Psoas muscle (tissue), 8 donors: ENCODE measurements around the gene RTL3. TPM values are rescaled to one million over a fixed set of nuclear protein-coding genes. Genes with fewer than 3 reads are reported as not detected.

Experiments used
- ATAC-seq, 4 donors: fragments of 200-7000 bp; cut with Tn5 transposase; one replicate each; pipeline ENCODE4 v1.9.1; 2020; ENCODE audit warnings: moderate library complexity in 3 of 4, mild to moderate bottlenecking in 2 of 4
- DNase-seq, 2 donors: peaks; one replicate each; pipeline ENCODE4 v3.0.0-alpha.2; 2020
- H3K27ac ChIP-seq: fragments of 200-600 bp; one replicate; pipeline ENCODE4 v1.8.0; 2022
- H3K27me3 ChIP-seq, 3 donors: fragments of 200-600 bp in 1 of 3; one replicate each; pipeline versions ENCODE4 v1.6.1 to v1.8.0; 2013 to 2022; ENCODE audit warnings: low read length in 2 of 3, mild to moderate bottlenecking in 2 of 3, moderate library complexity in 1 of 3; ENCODE audit not compliant: insufficient read depth in 3 of 3
- H3K36me3 ChIP-seq, 2 donors: fragments of 200-600 bp in 1 of 2; one replicate each; pipeline versions ENCODE4 v1.6.1 to v1.8.0; 2013 to 2022; ENCODE audit warnings: low read depth in 1 of 2, mild to moderate bottlenecking in 1 of 2, moderate library complexity in 1 of 2; ENCODE audit not compliant: insufficient read depth in 1 of 2
- H3K4me1 ChIP-seq: fragments of 200-600 bp; one replicate; pipeline ENCODE4 v1.8.0; 2022
- H3K4me3 ChIP-seq: fragments of 200-600 bp; one replicate; pipeline ENCODE4 v1.8.0; 2022; ENCODE audit warnings: mild to moderate bottlenecking
- H3K9me3 ChIP-seq: fragments of 200-600 bp; one replicate; pipeline ENCODE4 v1.8.0; 2022
- WGBS, 3 donors: extraction: QIAGEN DNeasy Blood & Tissue Kit; methylation state at CpG; one replicate each; pipeline versions ENCODE4 v1.1.6 to v1.1.7; 2013; 5-methylcytosine and 5-hydroxymethylcytosine counted together
- intact Hi-C, 2 donors: fragments of 100-400 bp; cut with DNase I; formaldehyde crosslinking; loops; one replicate each; pipeline versions ENCODE4 v1.11.0 to v1.14.2; 2022
- polyA plus RNA-seq, 3 donors: library from polyadenylated mRNA; stranded (reverse); fragments of 200-250 nt; gene quantifications; one replicate each; pipeline ENCODE4 v1.2.3, GENCODE V29; 2013
- total RNA-seq, 4 donors: library from RNA; stranded (reverse); fragmentation: NEBNext Ultra II Directional in 2 of 4; extraction: Animal tissue kit (Norgen Biotek cat#: 25700) in 2 of 4; gene quantifications; one replicate each; pipeline versions ENCODE4 v1.2.1 to v1.2.4, GENCODE V29; 2021 to 2023
- TF ChIP-seq, protein P1 (sequence below): fragments of 200-600 bp; IDR thresholded peaks from one replicate; pipeline ENCODE4 v1.8.0; 2022; ENCODE audit warnings: antibody characterized with exemption
- donor health status: healthy with polysubstance abuse.
- donor health status: DM: no; HTN: no; CAD: no; lungs with moderate emphysema.
- donor health status: Bipolar disorder and iron deficiency.
- donor health status: healthy.
- donor health status: DM: yes; HTN: yes; CAD: no.
- donor health status: DM: no; HTN: no; CAD: no.
- donor health status: DM: no; HTN: no; CAD: no.
- donor health status: DM: yes; HTN: yes; CAD: no.

RTL3 gene
- total and polyA plus RNA-seq, 7 donors = 0.04 to 0.34 (median 0.10) TPM; not detected in 4

- ATAC-seq (no peak), DNase-seq (no peak)
- H3K27me3 ChIP-seq = peaks cover 0 to 8% (median 0%) of the 10 kb centered on the region in 3 donors
- WGBS, 3 donors = 30 to 53% (median 36%) methylated on average over 3 of the region's 3 CpGs
- H3K9me3 ChIP-seq = no peaks in the 10 kb centered on the region
- H3K36me3 ChIP-seq = no peaks in the 10 kb centered on the region
- TF ChIP-seq, protein P1, sequence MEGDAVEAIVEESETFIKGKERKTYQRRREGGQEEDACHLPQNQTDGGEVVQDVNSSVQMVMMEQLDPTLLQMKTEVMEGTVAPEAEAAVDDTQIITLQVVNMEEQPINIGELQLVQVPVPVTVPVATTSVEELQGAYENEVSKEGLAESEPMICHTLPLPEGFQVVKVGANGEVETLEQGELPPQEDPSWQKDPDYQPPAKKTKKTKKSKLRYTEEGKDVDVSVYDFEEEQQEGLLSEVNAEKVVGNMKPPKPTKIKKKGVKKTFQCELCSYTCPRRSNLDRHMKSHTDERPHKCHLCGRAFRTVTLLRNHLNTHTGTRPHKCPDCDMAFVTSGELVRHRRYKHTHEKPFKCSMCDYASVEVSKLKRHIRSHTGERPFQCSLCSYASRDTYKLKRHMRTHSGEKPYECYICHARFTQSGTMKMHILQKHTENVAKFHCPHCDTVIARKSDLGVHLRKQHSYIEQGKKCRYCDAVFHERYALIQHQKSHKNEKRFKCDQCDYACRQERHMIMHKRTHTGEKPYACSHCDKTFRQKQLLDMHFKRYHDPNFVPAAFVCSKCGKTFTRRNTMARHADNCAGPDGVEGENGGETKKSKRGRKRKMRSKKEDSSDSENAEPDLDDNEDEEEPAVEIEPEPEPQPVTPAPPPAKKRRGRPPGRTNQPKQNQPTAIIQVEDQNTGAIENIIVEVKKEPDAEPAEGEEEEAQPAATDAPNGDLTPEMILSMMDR = no peak
- H3K27ac ChIP-seq = no peak overlapping the region
- intact Hi-C loops = no loop called here
- no peaks in the 10 kb centered on the region for H3K4me1 ChIP-seq
- no peak overlapping the region for H3K4me3 ChIP-seq
Observed at GRCh38 chrX:78693536-78693935, 34.4 kb upstream of the RTL3 start.

DNA sequence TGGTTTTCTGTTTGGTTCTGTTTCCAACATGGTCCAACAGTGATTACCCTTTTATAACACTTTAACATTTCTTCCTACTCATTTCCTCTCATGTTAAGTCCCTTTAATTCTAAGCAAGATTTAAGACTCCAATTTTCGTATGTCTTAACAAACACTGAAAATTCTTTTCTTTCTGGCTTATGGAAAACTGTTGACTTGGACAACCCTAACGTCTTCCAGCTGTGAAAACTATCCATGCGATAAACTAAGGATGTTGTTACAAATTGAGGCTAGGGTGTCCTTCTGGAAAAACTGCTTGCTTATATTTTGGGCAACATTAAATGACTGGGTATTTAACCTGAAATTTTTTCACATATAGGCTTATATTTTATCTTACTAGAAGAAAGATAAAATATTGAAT lies 33.9 kb upstream of the RTL3 start:
- no peaks in the 10 kb centered on the region for H3K9me3 ChIP-seq
- H3K27ac ChIP-seq = no peak overlapping the region
- H3K27me3 ChIP-seq = peaks cover 0 to 8% (median 0%) of the 10 kb centered on the region in 3 donors
- ATAC-seq (no peak), DNase-seq (no peak)
- no peaks in the 10 kb centered on the region for H3K4me1 ChIP-seq
- no peaks in the 10 kb centered on the region for H3K36me3 ChIP-seq
- WGBS, 3 donors = 27 to 41% (median 29%) methylated on average over 3 of the region's 3 CpGs
- TF ChIP-seq, protein P1 = no peak
- H3K4me3 ChIP-seq = no peak overlapping the region
- intact Hi-C loops = no loop called here

DNA sequence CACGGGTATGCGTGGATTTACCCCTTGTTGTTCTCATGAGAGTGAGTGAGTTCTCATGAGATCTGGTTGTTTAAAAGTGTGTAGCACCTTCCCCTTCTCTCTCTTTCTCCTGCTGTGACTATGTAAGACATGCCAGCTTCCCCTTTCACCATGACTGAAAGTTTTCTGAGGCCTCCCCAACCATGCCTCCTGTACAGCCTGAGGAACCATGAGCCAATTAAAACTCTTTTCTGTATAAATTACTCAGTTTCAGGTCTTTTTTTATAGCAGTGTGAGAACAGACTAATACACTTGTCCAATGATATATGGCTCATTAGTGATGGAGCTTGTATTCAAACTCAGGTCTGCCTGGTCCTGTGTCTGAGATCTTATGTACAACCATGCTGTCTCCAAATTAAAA lies 28.5 kb upstream of the RTL3 start:
- DNase-seq = no peak
- 78 to 82% (median 79%) methylated on average over 2 of the region's 2 CpGs for WGBS, 3 donors
- Histone ChIP-seq H3K36me3 (no peaks in the 10 kb centered on the region), H3K4me1 (no peaks in the 10 kb centered on the region), H3K4me3 (no peak overlapping the region), H3K9me3 (no peaks in the 10 kb centered on the region), H3K27ac (no peak overlapping the region), H3K27me3 (peaks cover 0 to 8% (median 0%) of the 10 kb centered on the region in 3 donors)
- TF ChIP-seq, protein P1 = no peak
- no peak for ATAC-seq
- intact Hi-C loops = no loop called here

DNA sequence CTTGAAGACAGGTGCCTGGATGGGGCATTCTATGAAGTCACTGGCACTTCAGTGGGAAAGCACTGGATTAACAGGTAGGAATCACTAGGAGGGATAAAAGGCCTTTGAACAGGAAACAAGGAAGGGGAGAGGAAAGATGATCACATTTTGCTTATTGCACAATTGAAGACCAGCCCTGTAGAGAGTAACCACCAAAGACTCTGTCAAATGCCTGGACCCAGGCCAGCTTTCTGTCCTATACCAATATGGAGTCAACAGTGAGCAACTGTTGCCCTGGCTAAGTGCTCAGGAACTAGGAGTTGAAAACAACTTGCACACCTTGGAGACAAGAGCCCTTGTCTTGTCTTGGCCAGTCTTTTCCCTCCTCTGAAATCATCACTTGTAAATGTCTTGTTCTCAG lies 14.1 kb upstream of the RTL3 start:
- H3K9me3 ChIP-seq = no peaks in the 10 kb centered on the region
- H3K4me1 ChIP-seq = no peaks in the 10 kb centered on the region
- DNase-seq (no peak), ATAC-seq (no peak)
- TF ChIP-seq, protein P1 = no peak
- intact Hi-C loops = no loop called here
- H3K27me3 ChIP-seq = no peaks in the 10 kb centered on the region
- no peak overlapping the region for H3K27ac ChIP-seq
- H3K4me3 ChIP-seq = no peak overlapping the region
- H3K36me3 ChIP-seq = no peaks in the 10 kb centered on the region

- no peak overlapping the region for H3K4me3 ChIP-seq
- ATAC-seq (no peak), DNase-seq (no peak)
- no peaks in the 10 kb centered on the region for H3K36me3 ChIP-seq
- H3K4me1 ChIP-seq = no peaks in the 10 kb centered on the region
- TF ChIP-seq, protein P1 = no peak
- intact Hi-C loops = no loop called here
- H3K27me3 ChIP-seq = peaks cover 0 to 3% (median 0%) of the 10 kb centered on the region in 3 donors
- H3K9me3 ChIP-seq = no peaks in the 10 kb centered on the region
- H3K27ac ChIP-seq = no peak overlapping the region
Observed at GRCh38 chrX:78665342-78665741, 6.2 kb upstream of the RTL3 start.
